HepG2 (cell line): ENCODE data around the gene AGPAT2. TPM values are rescaled to one million over a fixed set of nuclear protein-coding genes. Genes with fewer than 3 reads are reported as not detected.
A peak's percentile ranks its signal among the peaks of the same experiment; 100 is the strongest.

Experiments
- CCAR2 ChIP-seq: fragments of 200-400 bp; formaldehyde crosslinking; optimal IDR thresholded peaks from 2 replicates; pipeline ENCODE3; 2018; ENCODE audit warnings: low read depth, mild to moderate bottlenecking, low read length, moderate library complexity
- ELF1 ChIP-seq: sonication (generic); formaldehyde crosslinking; IDR thresholded peaks from 2 replicates; pipeline ENCODE4 v1.4.0; 2020; ENCODE audit warnings: missing genetic modification reagents
- ISX ChIP-seq: sonication (generic); formaldehyde crosslinking; conservative IDR thresholded peaks from 2 replicates; pipeline ENCODE4 v1.5.0; 2020; ENCODE audit warnings: missing genetic modification reagents
- KDM3A ChIP-seq: IDR thresholded peaks from 2 replicates; pipeline ENCODE4 v1.6.1; 2018; ENCODE audit warnings: low read depth, missing compliant biosample characterization
- NFRKB ChIP-seq: fragments of 450-650 bp; IDR thresholded peaks from 2 replicates; pipeline ENCODE4 v1.6.1; 2017
- PLRG1 ChIP-seq: fragments of 450-650 bp; conservative IDR thresholded peaks from 2 replicates; pipeline ENCODE4 v1.6.1; 2016
- RBFOX2 ChIP-seq: fragments of 200-400 bp; formaldehyde crosslinking; IDR thresholded peaks from 2 replicates; pipeline ENCODE4 v1.6.1; 2017; ENCODE audit warnings: low read depth, mild to moderate bottlenecking, low read length
- RXRA ChIP-seq: sonication (generic); formaldehyde crosslinking; IDR thresholded peaks from 2 replicates; pipeline ENCODE4 v1.5.1; 2020; ENCODE audit warnings: missing genetic modification reagents
- TSC22D2 ChIP-seq: sonication (generic); formaldehyde crosslinking; IDR thresholded peaks from 2 replicates; pipeline ENCODE4 v1.5.1; 2020; ENCODE audit warnings: missing genetic modification reagents, mild to moderate bottlenecking, borderline replicate concordance
- ZBTB8A ChIP-seq: sonication (generic); formaldehyde crosslinking; IDR thresholded peaks from 2 replicates; pipeline ENCODE4 v1.4.0; 2020; ENCODE audit warnings: mild to moderate bottlenecking, low read depth, missing genetic modification reagents, borderline replicate concordance
- ZNF292 ChIP-seq: sonication (generic); formaldehyde crosslinking; IDR thresholded peaks from 2 replicates; pipeline ENCODE4 v1.8.1; 2022; ENCODE audit warnings: mild to moderate bottlenecking, low read depth, missing genetic modification reagents, borderline replicate concordance
- ZNF510 ChIP-seq: sonication (generic); formaldehyde crosslinking; IDR thresholded peaks from 2 replicates; pipeline ENCODE4 v1.4.0; 2020; ENCODE audit warnings: low read depth, mild to moderate bottlenecking, missing genetic modification reagents
- ZNF577 ChIP-seq: sonication (generic); formaldehyde crosslinking; IDR thresholded peaks from 2 replicates; pipeline ENCODE4 v1.4.0; 2020; ENCODE audit warnings: mild to moderate bottlenecking, low read depth, missing genetic modification reagents, borderline replicate concordance
- polyA plus RNA-seq, 8 experiments: library from polyadenylated mRNA; depleted of rRNA in 3 of 8; stranded (reverse) in 7 of 8; unstranded in 1 of 8; fragments of >200 nt; fragmentation: Illumina TruSeq in 4 of 8; extraction: Trizol in 4 of 8; gene quantifications; 2 replicates each; pipeline versions ENCODE4 v1.2.1 to v1.2.3, GENCODE V29; 2011 to 2016; ENCODE audit warnings: low read depth in 4 of 8, missing spikeins in 1 of 8, mixed read lengths in 1 of 8; ENCODE audit not compliant: insufficient read depth in 1 of 8
- total RNA-seq, 5 experiments: library from RNA; depleted of rRNA; stranded (reverse); fragments of >200 nt; fragmentation: Illumina TruSeq; extraction: Trizol; gene quantifications; 2 replicates each; pipeline ENCODE4 v1.2.3, GENCODE V29; 2016; ENCODE audit warnings: low read depth in 1 of 5
- TF ChIP-seq, protein P1 (sequence below): IDR thresholded peaks from 2 replicates; pipeline ENCODE4 v1.6.1; 2018; ENCODE audit warnings: missing genetic modification reagents, mild to moderate bottlenecking, missing compliant biosample characterization
- TF ChIP-seq, protein P2 (sequence below): sonication (generic); formaldehyde crosslinking; IDR thresholded peaks from 2 replicates; pipeline ENCODE4 v1.9.0; 2021; ENCODE audit warnings: mild to moderate bottlenecking, missing genetic modification reagents
- TF ChIP-seq, protein P3 (sequence below): sonication (generic); formaldehyde crosslinking; IDR thresholded peaks from 2 replicates; pipeline ENCODE4 v1.5.0; 2020; ENCODE audit warnings: missing genetic modification reagents
- TF ChIP-seq, protein P4 (sequence below): sonication (generic); formaldehyde crosslinking; IDR thresholded peaks from 2 replicates; pipeline ENCODE4 v1.5.0; 2020; ENCODE audit warnings: mild to moderate bottlenecking, missing genetic modification reagents
- TF ChIP-seq, protein P5 (sequence below): sonication (generic); formaldehyde crosslinking; IDR thresholded peaks from 2 replicates; pipeline ENCODE4 v1.8.1; 2023; ENCODE audit warnings: mild to moderate bottlenecking, moderate library complexity, missing genetic modification reagents

The AGPAT2 gene
- total and polyA plus RNA-seq, 2 of the 13 experiments (the other 11 are each of a cell fraction or from before 2014, with no cell fraction given): 3.9 to 25.8 TPM

DNA sequence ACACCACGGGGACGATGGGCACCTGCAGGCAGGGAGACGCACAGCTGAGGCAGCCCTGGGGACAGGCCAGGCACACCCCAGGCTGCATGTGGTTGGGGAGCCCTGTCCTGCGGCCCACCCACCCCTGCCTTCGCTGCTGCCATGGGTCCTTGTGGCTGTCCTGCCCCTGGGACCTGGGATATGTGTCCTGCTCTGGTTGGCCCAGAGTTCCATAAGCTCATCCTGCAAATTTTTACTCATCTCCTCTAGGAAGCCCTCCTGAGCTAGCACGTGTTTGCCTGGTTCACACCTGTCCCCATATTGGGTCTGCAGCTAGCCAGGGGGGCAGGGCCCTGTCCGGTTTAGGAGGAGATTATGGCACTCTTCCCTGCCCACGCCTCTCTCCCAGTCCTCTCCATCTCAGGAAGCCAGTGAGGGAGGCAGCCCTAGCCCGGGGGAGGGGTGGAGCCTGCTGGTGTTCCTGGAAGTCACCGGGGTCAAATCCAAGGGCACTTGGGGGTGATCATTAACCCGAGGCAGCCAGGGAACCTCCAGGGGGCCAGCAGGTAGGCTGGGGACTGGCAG is 12.4 kb downstream of the AGPAT2 start (continued):
- TF ChIP-seq PLRG1: no peak
- TF ChIP-seq ZNF510 (CRISPR knock-in tag): no peak
- TF ChIP-seq ZNF292 (CRISPR knock-in tag): no peak
- TF ChIP-seq CCAR2: no peak
- no peak for TF ChIP-seq ISX (CRISPR knock-in tag)
- TF ChIP-seq KDM3A (CRISPR knock-in tag): 0 out of 2 replicates have a peak, but pooled peaks have one; percentile 30
- TF ChIP-seq, protein P1, sequence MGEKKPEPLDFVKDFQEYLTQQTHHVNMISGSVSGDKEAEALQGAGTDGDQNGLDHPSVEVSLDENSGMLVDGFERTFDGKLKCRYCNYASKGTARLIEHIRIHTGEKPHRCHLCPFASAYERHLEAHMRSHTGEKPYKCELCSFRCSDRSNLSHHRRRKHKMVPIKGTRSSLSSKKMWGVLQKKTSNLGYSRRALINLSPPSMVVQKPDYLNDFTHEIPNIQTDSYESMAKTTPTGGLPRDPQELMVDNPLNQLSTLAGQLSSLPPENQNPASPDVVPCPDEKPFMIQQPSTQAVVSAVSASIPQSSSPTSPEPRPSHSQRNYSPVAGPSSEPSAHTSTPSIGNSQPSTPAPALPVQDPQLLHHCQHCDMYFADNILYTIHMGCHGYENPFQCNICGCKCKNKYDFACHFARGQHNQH (CRISPR knock-in tag): peak; percentile 29; the same call in 1 of the 2 replicates
- TF ChIP-seq ELF1: peak; percentile 53; the same call in 1 of the 2 replicates
- no peak for TF ChIP-seq RBFOX2
- TF ChIP-seq, protein P2, sequence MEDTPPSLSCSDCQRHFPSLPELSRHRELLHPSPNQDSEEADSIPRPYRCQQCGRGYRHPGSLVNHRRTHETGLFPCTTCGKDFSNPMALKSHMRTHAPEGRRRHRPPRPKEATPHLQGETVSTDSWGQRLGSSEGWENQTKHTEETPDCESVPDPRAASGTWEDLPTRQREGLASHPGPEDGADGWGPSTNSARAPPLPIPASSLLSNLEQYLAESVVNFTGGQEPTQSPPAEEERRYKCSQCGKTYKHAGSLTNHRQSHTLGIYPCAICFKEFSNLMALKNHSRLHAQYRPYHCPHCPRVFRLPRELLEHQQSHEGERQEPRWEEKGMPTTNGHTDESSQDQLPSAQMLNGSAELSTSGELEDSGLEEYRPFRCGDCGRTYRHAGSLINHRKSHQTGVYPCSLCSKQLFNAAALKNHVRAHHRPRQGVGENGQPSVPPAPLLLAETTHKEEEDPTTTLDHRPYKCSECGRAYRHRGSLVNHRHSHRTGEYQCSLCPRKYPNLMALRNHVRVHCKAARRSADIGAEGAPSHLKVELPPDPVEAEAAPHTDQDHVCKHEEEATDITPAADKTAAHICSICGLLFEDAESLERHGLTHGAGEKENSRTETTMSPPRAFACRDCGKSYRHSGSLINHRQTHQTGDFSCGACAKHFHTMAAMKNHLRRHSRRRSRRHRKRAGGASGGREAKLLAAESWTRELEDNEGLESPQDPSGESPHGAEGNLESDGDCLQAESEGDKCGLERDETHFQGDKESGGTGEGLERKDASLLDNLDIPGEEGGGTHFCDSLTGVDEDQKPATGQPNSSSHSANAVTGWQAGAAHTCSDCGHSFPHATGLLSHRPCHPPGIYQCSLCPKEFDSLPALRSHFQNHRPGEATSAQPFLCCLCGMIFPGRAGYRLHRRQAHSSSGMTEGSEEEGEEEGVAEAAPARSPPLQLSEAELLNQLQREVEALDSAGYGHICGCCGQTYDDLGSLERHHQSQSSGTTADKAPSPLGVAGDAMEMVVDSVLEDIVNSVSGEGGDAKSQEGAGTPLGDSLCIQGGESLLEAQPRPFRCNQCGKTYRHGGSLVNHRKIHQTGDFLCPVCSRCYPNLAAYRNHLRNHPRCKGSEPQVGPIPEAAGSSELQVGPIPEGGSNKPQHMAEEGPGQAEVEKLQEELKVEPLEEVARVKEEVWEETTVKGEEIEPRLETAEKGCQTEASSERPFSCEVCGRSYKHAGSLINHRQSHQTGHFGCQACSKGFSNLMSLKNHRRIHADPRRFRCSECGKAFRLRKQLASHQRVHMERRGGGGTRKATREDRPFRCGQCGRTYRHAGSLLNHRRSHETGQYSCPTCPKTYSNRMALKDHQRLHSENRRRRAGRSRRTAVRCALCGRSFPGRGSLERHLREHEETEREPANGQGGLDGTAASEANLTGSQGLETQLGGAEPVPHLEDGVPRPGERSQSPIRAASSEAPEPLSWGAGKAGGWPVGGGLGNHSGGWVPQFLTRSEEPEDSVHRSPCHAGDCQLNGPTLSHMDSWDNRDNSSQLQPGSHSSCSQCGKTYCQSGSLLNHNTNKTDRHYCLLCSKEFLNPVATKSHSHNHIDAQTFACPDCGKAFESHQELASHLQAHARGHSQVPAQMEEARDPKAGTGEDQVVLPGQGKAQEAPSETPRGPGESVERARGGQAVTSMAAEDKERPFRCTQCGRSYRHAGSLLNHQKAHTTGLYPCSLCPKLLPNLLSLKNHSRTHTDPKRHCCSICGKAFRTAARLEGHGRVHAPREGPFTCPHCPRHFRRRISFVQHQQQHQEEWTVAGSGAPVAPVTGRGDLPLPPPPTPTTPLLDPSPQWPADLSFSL: no peak
- no peak for TF ChIP-seq ZNF577 (CRISPR knock-in tag)
- TF ChIP-seq, protein P3, sequence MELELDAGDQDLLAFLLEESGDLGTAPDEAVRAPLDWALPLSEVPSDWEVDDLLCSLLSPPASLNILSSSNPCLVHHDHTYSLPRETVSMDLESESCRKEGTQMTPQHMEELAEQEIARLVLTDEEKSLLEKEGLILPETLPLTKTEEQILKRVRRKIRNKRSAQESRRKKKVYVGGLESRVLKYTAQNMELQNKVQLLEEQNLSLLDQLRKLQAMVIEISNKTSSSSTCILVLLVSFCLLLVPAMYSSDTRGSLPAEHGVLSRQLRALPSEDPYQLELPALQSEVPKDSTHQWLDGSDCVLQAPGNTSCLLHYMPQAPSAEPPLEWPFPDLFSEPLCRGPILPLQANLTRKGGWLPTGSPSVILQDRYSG (CRISPR knock-in tag): no peak
- TF ChIP-seq, protein P4, sequence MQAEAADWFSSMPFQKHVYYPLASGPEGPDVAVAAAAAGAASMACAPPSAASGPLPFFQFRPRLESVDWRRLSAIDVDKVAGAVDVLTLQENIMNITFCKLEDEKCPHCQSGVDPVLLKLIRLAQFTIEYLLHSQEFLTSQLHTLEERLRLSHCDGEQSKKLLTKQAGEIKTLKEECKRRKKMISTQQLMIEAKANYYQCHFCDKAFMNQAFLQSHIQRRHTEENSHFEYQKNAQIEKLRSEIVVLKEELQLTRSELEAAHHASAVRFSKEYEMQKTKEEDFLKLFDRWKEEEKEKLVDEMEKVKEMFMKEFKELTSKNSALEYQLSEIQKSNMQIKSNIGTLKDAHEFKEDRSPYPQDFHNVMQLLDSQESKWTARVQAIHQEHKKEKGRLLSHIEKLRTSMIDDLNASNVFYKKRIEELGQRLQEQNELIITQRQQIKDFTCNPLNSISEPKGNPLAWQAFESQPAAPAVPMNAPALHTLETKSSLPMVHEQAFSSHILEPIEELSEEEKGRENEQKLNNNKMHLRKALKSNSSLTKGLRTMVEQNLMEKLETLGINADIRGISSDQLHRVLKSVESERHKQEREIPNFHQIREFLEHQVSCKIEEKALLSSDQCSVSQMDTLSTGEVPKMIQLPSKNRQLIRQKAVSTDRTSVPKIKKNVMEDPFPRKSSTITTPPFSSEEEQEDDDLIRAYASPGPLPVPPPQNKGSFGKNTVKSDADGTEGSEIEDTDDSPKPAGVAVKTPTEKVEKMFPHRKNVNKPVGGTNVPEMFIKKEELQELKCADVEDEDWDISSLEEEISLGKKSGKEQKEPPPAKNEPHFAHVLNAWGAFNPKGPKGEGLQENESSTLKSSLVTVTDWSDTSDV (CRISPR knock-in tag): no peak
- TF ChIP-seq RXRA (CRISPR knock-in tag): peak; percentile 88
- no peak for TF ChIP-seq NFRKB
- TF ChIP-seq TSC22D2: no peak
- no peak for TF ChIP-seq ZBTB8A (CRISPR knock-in tag)
- TF ChIP-seq, protein P5, sequence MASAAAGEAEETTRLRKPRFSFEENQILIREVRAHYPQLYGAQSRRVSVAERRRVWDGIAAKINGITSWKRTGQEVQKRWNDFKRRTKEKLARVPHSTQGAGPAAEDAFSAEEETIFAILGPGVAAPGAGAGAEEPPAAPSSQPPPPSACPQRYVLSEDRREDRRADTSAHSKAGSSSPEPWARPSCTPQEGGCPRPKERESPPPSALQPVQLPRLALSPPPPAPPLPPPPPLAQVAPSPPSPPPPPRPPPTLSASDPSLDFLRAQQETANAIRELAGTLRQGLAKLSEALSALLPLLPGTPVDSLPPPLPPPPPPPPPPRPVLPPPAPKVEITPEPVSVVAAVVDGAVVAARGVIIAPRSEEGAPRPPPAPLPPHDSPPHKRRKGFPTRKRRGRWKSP: no peak
